ENCODE measurements around the gene PHAX.
"Not testable (repeated sequence)": the region's sequence is repeated elsewhere in the genome, so short reads cannot be mapped to it uniquely, and the experiment has no call there.

PHAX gene

DNA sequence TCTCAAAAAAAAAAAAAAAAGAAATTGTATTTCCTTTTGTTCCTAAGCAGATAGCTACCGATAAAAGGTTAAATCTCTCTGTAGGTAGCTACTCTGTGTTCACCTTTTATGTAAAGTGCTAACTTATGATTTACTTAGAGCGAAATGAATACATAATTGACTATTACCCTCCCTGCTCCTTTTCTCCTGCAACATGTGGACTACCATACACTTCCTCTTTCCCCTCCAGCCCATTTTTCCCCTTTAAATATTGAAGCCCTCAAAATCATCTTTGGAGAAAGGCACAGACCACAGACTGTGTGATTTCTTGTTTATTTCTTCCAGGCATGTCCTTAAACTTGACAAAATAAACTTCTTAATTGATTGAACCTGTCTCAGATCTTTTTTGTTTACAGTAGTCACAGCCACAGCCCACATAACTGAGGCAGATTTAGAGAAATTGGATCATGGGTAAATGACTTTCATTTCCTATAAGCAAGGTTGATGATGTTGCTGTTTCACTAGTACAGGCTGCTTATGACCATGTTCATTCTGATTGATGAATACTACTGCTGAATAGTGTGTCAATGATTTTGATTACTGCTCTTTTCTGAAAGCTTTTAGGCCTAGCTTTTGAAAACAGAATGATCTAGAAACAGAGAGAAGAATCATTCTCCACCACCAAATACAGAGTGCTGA lies 59.2 kb downstream of the PHAX start:
- no peak for DNase-seq

DNA sequence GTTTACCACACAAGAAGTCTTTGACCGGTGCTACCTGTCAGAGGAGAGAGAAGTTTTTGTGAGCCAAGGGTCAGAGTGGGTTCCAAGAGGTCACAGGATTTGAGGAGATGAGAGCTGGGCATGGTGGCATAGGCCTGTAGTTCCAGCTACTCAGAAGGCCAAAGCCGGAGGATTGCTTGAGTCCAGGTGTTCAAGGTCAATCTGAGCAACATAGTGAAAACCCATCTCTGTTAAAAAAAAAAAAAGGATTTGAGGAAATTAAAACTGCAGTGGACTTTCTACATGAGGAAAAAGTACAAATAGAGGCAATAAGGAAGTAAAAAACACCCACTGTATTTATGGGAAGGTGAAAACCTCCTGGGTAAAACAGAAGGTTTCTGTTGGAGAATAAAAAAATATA lies 63.8 kb downstream of the PHAX start:
- DNase-seq, result no peak

DNA sequence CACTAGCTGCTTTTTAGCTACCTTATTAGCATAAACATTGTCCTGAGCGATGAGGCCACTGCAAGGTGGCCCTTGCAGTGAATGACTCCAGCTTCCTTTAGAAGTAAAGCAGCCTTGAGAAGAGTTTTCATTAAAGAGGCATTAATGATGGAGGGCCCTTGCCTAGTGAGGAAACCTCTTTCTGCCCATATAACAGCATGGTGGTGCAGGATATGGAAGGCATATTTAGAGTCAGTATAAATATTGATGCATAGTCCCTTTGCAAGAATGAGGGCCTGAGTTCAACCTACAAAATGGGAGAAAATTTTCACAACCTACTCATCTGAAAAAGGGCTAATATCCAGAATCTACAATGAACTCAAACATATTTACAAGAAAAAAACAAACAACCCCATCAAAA lies 69.4 kb downstream of the PHAX start:
- DNase-seq, result not testable (repeated sequence)

DNA sequence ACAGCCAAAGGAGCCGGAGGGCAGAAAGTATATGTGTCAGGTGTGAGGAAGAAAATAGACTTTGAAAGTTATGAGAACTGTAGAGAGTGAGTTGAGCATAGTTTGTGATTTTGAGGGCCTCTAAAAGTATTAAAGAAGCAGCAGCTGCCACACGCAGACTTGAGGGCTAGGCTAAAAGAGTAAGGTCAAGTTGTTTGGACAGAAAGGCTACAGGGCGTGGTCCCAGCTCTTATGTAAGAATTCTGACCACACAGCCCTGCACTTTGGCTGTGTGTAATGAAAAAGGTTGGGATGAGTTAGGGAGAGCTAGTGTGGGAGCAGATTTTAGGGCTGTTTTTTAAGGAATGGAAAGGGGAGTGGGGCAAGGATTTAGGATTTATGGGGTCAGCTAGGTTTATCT lies 70.9 kb downstream of the PHAX start:
- DNase-seq, result not testable (repeated sequence)

DNA sequence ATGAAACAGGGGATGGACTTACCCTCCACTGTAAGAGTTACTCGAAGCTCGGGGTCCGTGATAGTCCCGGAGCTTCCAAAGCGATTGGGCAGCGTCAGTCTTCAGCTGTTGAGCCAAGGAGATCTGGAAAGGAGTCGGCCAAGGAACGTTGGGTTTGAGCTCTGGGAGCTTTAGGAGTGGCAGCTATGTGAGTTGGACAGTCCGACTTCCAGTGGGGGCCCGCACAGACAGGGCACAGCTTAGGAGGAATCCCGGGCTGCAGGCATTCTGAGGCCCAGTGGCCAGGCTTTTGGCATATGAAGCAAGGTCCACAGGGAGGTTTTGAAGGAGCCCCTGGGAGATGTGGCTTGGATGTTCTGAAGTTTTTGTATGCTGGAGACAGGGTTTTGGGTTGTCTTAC lies 72.7 kb downstream of the PHAX start:
- DNase-seq, result no peak

DNA sequence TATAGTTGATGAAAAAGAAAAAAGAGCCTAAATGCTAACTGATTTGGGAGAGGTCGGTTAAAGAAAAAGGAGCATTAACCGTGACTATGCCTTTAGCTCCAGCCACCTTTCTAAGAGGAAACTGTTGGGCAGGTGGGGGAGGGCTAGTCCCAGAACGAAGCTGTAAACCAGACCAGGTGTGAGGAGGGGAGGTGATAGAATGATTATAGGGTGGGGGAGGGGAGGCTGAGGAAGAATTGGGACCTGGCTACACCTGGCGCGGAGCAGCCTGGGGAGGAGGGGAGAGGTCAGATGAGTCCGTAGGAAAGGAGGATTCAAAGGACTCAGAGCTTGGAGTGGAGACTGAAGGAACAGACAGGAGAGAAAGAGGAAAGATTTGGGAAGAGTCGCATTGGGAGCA lies 73.4 kb downstream of the PHAX start:
- DNase-seq, result no peak

DNA sequence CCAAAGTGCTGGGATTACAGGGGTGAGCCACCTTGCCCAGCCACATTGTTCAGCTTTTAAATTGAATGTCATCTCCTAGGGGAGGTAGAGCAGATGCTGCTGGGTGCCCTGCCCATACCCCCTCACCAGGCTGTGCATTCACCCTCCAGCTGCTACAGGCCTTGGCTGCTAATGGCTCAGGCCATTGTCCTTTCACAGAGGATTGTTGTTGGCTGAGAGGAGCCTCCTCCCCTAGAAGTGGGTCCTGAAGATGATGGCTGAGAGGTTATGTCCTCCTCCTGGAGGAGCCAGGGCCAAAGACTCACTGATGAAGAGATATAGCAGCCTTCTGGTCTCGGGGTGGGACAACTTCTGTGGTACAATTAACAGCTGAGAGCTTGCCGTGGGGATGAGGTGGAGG lies 74.6 kb downstream of the PHAX start:
- DNase-seq, result no peak

DNA sequence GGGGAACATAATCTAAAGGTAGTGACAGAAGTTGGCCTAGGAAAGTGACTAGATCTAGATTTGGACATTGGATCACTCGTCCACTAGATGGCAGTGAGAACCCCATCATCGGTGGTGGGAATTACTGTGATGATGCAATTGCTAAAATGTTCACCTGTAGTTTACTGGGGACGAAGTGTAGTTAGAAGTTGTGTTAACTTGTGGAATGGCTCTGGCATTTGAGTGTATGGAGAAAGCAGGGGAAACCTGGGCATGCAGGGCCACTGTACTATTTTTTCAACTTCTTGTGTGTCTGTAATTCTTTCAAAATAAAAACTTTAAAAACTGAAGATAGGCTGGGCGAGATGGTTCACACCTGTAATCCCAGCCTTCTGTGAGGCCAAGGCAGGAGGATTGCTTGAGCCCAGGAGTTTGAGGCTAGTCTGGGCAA lies 75.5 kb downstream of the PHAX start:
- DNase-seq, result peak; percentile 79
